HUES48 (cell line): Measurements from ENCODE around the gene RFX5.

Source experiments
- H3K27ac ChIP-seq: one replicate; pipeline ENCODE4 v1.7.0; 2013; ENCODE audit warnings: low read depth, low read length, inconsistent platforms
- H3K27me3 ChIP-seq: 2 replicates; pipeline ENCODE4 v1.6.1; 2013; ENCODE audit warnings: mild to moderate bottlenecking, low read length; ENCODE audit not compliant: control insufficient read depth, insufficient read depth
- H3K36me3 ChIP-seq: 2 replicates; pipeline ENCODE4 v1.6.1; 2013; ENCODE audit warnings: low read length; ENCODE audit not compliant: control insufficient read depth, insufficient read depth
- H3K4me1 ChIP-seq: 2 replicates; pipeline ENCODE4 v1.6.1; 2013; ENCODE audit warnings: mild to moderate bottlenecking, low read length; ENCODE audit not compliant: control insufficient read depth, insufficient read depth
- H3K4me3 ChIP-seq: 2 replicates; pipeline ENCODE4 v1.5.1; 2013; ENCODE audit warnings: mild to moderate bottlenecking, low read depth, low read length
- H3K9ac ChIP-seq: 2 replicates; pipeline ENCODE4 v1.6.1; 2013; ENCODE audit warnings: mild to moderate bottlenecking, low read depth, low read length, moderate library complexity
- H3K9me3 ChIP-seq: 2 replicates; pipeline ENCODE4 v1.6.1; 2013; ENCODE audit warnings: low read length; ENCODE audit not compliant: control insufficient read depth, insufficient read depth

RFX5 gene

DNA sequence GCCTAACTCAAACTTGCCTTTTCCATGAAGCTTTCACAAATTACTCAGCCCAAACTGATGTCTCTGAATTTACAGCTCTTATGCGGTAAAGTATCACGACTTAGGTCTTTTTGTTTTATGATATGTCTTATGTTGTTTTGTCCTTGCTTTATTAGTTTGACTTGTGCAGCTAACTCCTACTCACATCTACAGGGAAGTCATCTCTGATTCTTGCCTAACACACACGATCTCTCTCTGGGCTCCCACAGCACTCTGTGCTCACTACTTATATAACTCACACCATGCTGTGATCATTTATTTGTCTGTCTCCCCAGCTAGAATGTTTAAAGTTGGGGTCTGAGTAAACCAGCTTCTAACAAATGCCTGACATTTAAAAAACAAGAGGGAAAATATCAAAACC, 10.5 kb downstream of the RFX5 start:
- H3K4me1 ChIP-seq = peaks cover 2% of the 10 kb centered on the region; the same call in 1 of the 2 replicates

GRCh38 chr1:151334822-151335221, 12.2 kb downstream of the RFX5 start:
- Histone ChIP-seq H3K36me3 (no peaks in the 10 kb centered on the region), H3K4me1 (no peaks in the 10 kb centered on the region), H3K9ac (no peak overlapping the region), H3K27ac (no peak overlapping the region), H3K9me3 (no peaks in the 10 kb centered on the region), H3K27me3 (no peaks in the 10 kb centered on the region), H3K4me3 (no peak overlapping the region)

More for the DNA sequence above, 10.5 kb downstream of the RFX5 start:
- Histone ChIP-seq H3K36me3 (0 out of 2 replicates have a peak, but pooled peaks cover 4% of the 10 kb centered on the region), H3K27ac (no peak overlapping the region), H3K9ac (no peak overlapping the region), H3K9me3 (no peaks in the 10 kb centered on the region), H3K27me3 (no peaks in the 10 kb centered on the region), H3K4me3 (no peak overlapping the region)

- Histone ChIP-seq H3K36me3 (peaks cover 11% of the 10 kb centered on the region), H3K4me1 (peaks cover 9% of the 10 kb centered on the region; the same call in 1 of the 2 replicates), H3K27me3 (no peaks in the 10 kb centered on the region), H3K4me3 (peak overlapping the region; percentile 71), H3K27ac (peak overlapping the region; percentile 63), H3K9ac (peak overlapping the region; percentile 52), H3K9me3 (no peaks in the 10 kb centered on the region)
Measured at GRCh38 chr1:151327903-151328674, 19.0 kb downstream of the RFX5 start.

DNA sequence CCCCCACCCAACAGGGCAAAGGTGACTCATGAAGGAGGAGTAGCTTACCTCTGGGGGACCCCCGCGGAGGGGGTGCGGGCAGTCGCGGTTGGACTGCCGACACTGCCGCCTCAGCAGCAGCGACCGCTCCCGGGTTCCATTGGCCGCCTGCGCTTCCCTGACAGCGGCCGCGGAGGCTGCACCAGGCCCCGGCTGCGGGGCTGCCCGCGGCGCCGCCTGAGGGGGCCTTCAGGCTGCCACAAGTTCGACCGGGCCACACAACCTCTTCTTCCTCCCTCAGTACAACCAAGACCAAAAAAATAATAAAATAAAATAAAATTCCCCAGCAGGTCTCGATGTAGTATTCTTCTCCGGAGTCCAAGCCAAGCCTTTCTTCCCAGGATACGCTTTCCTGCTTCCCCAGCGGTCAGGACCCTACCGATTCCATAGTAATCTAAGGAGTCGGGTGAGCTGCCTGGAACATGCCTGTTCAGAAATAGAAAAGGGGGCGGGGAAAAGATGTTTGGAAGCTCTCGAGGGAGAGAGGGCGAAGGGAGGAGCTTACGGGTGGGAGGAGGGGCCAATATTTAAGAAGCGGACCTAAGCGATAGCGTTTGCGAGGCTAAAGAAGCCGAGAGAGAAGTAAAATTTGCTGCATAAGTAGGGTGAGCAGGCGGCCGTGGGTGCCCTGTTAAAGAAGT, 19.7 kb downstream of the RFX5 start, which contains the start of gene PI4KB:
TSS of gene PI4KB (minus strand) at position 194 of the 680 bp plus-strand sequence. CDS start 10,935 bp downstream, outside the sequence.
- peaks cover 9% of the 10 kb centered on the region; the same call in 1 of the 2 replicates for H3K4me1 ChIP-seq
- peaks cover 11% of the 10 kb centered on the region for H3K36me3 ChIP-seq

GRCh38 chr1:151326619-151327222, 20.3 kb downstream of the RFX5 start:
- H3K4me1 ChIP-seq = peaks cover 9% of the 10 kb centered on the region; the same call in 1 of the 2 replicates
- H3K9me3 ChIP-seq = no peaks in the 10 kb centered on the region
- peak overlapping the region; percentile 14 for H3K9ac ChIP-seq
- H3K27ac ChIP-seq = peak overlapping the region; percentile 91
- peak overlapping the region; percentile 71 for H3K4me3 ChIP-seq
- no peaks in the 10 kb centered on the region for H3K27me3 ChIP-seq
- H3K36me3 ChIP-seq = peaks cover 11% of the 10 kb centered on the region

More for the DNA sequence above, 19.7 kb downstream of the RFX5 start, which contains the start of gene PI4KB:
- Histone ChIP-seq H3K9ac (peak within 1 kb of the TSS; percentile 95), H3K27ac (peak within 1 kb of the TSS; percentile 91), H3K27me3 (no peaks in the 10 kb centered on the region), H3K4me3 (peak within 1 kb of the TSS; percentile 71), H3K9me3 (no peaks in the 10 kb centered on the region)

GRCh38 chr1:151325646-151326429, 21.2 kb downstream of the RFX5 start:
- no peaks in the 10 kb centered on the region for H3K9me3 ChIP-seq
- no peak overlapping the region for H3K27ac ChIP-seq
- H3K4me1 ChIP-seq = peaks cover 9% of the 10 kb centered on the region; the same call in 1 of the 2 replicates
- no peaks in the 10 kb centered on the region for H3K27me3 ChIP-seq
- peaks cover 13% of the 10 kb centered on the region for H3K36me3 ChIP-seq
- H3K4me3 ChIP-seq = peak overlapping the region; percentile 71; the same call in 1 of the 2 replicates
- H3K9ac ChIP-seq = no peak overlapping the region

GRCh38 chr1:151325231-151325630, 21.8 kb downstream of the RFX5 start:
- peaks cover 19% of the 10 kb centered on the region for H3K36me3 ChIP-seq
- no peak overlapping the region for H3K9ac ChIP-seq
- no peak overlapping the region for H3K27ac ChIP-seq
- H3K4me1 ChIP-seq = peaks cover 9% of the 10 kb centered on the region; the same call in 1 of the 2 replicates
- H3K27me3 ChIP-seq = no peaks in the 10 kb centered on the region
- H3K4me3 ChIP-seq = no peak overlapping the region
- no peaks in the 10 kb centered on the region for H3K9me3 ChIP-seq

- Histone ChIP-seq H3K36me3 (peaks cover 19% of the 10 kb centered on the region), H3K4me1 (peaks cover 9% of the 10 kb centered on the region; the same call in 1 of the 2 replicates), H3K9ac (no peak overlapping the region), H3K4me3 (no peak overlapping the region), H3K27ac (no peak overlapping the region), H3K27me3 (no peaks in the 10 kb centered on the region), H3K9me3 (no peaks in the 10 kb centered on the region)
Measured at GRCh38 chr1:151324390-151324930, 22.6 kb downstream of the RFX5 start.

GRCh38 chr1:151318975-151319374, 28.1 kb downstream of the RFX5 start:
- Histone ChIP-seq H3K9ac (no peak overlapping the region), H3K27me3 (no peaks in the 10 kb centered on the region), H3K9me3 (no peaks in the 10 kb centered on the region), H3K4me1 (no peaks in the 10 kb centered on the region), H3K27ac (no peak overlapping the region), H3K4me3 (no peak overlapping the region), H3K36me3 (peaks cover 30% of the 10 kb centered on the region)
